GM21447 (cell line): Measurements from ENCODE around the gene TBC1D22A.
"Not testable (repeated sequence)": the region's sequence is repeated elsewhere in the genome, so short reads cannot be mapped to it uniquely, and the experiment has no call there.

Experiments used
- ATAC-seq: cut with Tn5 transposase; IDR thresholded peaks from one replicate; pipeline ENCODE4 v1.9.1; 2021; ENCODE audit not compliant: unreplicated experiment

The TBC1D22A gene, protein sequence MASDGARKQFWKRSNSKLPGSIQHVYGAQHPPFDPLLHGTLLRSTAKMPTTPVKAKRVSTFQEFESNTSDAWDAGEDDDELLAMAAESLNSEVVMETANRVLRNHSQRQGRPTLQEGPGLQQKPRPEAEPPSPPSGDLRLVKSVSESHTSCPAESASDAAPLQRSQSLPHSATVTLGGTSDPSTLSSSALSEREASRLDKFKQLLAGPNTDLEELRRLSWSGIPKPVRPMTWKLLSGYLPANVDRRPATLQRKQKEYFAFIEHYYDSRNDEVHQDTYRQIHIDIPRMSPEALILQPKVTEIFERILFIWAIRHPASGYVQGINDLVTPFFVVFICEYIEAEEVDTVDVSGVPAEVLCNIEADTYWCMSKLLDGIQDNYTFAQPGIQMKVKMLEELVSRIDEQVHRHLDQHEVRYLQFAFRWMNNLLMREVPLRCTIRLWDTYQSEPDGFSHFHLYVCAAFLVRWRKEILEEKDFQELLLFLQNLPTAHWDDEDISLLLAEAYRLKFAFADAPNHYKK

DNA sequence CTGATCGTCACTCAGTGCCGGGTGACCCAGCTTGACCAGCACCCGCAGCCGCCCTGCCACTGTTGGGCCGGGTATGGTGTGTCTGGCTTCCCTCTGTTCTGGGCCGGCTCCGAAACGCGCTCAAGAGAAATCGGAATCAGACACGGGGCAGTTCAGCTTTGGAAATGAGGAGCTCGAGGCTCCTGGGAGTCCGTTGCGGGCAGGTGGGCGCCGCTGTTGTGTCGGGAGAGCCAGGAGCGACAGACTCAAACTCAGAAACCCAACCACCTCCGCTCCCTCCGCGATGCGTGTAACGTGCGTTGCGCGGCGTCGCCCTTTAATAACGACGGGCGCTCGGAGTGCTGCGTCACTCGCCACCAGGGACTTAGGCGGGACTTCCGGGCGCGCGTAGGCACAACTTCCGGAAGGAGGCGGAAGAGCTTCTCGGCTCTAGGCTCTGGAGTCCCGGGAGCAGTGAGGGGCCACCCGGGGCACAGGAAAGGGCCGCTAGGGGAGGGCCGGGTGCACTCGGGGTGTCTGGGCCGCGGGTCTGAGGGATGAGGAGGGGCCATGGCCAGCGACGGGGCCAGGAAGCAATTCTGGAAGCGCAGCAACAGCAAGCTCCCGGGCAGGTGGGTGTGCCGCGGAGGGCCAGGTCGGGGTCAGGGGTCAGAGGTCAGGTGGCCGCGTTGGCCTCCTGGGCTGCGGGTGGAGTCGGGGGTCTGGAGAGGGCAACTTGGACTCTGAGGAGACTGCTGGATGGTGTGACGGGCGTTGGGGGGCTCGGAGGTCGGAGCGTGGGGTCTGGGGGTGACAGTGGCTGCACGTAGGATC lies at the start of gene TBC1D22A:
TSS of gene TBC1D22A (plus strand) at position 413 of the 813 bp plus-strand sequence. CDS start at position 550, 137 bp downstream.
- peak; percentile 64 for ATAC-seq

DNA sequence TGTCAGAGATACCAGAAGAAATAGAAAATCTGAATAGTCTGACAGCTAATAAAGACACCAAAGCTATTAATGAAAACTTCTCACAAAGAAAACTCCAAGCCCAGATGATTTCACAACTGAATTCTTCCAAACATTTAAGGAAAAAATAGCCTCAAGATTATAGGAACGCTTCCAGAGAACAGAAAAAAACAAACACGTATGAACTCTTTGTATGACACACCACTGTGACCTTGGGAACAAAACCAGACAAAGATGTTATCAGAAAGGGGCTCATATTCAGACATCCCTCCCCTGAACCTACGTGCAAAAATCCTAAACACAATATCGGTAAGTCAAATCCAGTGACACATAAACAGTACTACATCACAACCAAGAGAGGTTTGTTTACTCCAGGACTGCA lies 47.9 kb upstream of the TBC1D22A start:
- ATAC-seq = no peak

DNA sequence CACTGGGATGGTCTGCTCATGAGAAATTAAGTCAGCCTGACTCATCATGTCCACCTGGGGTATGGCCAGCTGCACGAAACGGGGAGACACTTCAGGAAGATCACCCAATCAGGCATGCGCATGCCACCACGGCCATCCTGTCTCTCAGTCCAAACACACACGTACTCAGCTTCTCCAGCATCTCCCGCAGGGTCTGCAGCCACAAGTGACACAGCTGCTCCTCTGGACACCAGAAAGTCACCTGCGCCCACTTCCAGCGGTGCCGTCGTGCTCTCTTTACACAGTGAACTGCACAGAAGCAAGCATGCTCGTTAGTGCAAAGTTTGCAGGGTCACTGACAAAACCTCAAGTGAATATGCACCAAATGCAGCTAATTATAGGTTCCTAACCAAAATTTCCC lies 42.5 kb upstream of the TBC1D22A start:
- no peak for ATAC-seq

DNA sequence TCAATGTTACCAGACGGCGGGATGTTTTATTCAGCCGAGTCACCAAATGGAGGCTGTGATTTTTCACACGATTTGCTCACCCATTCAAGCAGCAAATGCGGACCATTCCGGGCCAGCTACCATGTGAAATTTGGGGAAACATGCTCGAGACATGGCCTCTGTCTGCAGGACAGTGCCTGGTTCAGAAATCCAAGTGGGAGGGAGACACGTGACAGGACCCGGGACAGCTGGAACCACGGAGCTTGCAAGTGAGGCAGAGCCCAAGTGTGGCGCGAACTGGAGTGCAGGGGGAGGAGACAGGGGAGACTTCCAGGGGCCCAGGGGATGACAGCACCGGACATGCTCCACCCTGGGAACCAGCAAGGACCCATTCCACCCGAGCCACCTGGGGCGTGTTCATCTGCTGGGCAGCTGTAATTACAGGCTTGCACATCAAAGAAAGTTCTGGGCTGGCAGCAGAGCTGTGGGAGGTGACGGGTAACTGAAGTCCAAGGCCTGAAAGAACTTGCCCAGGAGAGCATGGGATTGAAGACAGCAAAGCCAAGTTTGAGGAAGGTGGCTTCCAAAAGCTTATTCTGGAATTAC lies 40.9 kb upstream of the TBC1D22A start:
- no peak for ATAC-seq

DNA sequence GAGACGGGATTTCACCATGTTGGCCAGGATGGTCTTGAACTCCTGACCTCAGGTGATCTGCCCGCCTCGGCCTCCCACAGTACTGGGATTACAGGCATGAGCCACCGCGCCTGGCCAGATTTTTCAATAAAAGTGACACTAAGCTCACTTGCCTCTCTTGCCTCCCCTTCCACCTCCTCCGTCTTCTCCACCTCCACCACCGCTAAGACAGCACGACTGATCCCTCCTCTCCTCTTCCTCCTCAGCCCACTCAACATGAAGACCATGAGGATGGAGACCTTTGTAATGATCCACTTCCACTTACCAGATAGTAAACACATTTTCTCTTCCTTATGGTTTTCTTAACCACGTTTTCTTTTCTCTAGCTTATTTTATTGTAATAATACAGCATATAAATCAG lies 38.6 kb upstream of the TBC1D22A start:
- no peak for ATAC-seq

DNA sequence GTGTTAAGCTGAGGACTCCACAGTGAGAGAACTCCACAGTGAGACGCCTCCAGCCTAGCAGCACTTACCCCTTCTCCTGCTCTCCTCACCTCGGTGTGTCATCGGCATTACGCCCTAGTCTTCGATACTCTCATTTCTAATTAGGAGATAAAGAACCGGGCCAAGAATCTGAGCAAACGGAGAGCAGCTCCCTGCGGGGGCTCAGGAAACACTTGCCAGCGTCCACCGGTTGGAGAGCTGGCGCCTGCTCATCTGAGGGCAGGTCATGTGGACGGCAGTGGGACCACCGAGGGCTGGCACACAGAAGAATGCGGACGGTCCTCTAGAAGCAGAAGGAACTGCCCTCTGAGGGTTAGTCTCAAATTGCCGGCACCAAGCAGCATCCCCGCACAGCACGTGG lies 37.4 kb upstream of the TBC1D22A start:
- no peak for ATAC-seq

DNA sequence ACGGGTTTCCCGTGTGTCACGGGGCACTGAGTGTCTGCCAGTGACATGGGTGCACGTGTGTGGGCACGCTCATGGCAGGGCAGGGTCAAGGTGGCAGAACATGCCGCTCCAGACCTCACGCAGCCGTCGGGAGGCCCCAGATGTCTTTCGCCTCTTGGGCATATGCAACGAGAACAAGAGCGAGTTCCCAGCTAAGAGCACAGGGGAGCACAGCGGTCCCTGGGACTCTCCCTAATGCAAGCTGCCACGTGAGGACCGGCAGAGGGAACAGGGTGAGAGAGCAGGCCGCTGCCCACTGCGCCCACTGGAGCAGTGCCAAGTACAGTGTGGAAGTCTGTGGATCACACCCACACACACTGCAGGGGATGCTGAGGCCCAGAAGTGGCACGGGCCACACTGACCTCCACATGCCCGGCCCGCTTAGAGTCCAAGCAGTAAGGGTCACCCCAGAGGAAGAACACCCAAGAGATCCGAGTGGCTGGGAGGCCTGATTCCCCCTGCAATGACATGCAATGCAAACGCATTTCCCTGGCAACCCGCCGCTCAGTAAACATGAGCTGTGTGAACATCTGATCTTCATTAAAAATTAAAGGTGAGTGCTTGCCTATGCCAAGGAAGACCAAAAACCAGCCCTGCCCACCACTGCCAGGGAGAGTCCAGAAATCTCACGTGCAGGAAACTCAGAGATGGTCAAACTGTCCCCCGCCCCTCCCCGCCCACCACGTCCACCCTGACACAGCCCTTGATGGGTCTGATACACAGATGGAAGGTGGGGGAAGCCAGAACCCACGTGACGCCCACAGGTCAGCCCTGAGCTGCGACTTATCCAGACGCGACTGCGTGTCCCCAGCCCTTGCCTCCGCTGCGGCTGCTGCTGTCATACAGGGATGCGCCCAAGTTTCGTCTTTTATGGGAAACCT lies 36.1 kb upstream of the TBC1D22A start:
- ATAC-seq = no peak

DNA sequence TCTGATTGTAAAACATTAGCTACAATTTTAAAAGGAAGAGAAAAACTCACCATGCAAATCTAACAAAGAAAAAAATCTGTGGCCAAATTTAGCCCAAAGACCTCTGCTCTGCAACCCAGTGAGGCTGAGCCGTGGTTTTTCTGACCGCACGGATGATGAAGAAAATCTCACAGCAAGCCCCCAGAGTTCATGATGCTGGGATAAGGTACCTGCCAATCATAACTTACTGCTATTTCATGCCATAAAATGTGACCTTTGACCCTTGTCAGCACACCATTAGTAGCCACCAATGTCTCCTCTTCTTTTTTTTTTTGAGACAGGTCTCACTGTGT lies 35.5 kb upstream of the TBC1D22A start:
- no peak for ATAC-seq

DNA sequence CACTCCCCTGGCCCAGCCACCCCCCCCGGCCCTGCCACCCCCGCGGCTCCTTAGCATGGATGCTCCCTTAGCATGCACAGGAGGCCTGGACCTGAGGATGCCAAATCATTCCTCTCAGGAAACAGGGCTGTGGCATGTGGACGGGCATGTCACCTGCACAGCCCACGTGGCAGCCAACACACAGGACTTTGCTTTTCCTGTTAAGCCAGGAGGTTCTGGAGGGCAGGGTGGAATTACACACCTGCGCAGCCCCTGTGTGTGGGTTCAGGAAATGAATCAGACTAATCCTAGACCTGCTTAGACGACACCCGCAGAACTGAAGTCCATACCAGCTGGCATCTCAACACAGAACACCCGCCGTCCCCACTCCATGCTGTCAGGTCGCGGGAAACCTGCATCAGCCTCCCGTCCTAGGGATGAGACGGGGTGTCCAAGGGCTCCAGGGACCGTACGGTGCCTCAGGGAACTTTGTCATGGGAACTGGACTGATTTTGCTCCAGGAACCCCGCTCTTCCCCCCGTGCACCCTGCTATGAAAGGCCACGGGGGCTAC lies 34.6 kb upstream of the TBC1D22A start:
- no peak for ATAC-seq

DNA sequence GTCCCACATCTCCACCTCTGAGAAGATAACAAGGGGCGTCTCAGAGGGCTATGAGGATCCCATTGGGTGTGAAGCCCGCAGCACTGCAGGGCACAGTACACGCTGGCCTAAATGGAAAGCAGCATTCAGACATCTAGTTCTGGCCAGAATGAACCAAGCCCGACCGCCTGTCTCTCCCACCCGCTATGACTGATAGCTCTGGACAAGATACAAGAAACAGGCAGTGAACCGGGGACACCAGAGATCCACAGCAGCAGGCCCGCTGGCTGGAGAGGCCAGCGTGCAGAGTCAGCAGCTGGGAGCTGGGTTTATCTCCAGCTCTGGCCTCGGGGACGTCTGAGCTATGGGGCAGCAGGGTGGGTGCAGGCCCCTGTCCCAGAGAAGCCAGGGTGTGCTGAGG lies 34.0 kb upstream of the TBC1D22A start:
- ATAC-seq = no peak

DNA sequence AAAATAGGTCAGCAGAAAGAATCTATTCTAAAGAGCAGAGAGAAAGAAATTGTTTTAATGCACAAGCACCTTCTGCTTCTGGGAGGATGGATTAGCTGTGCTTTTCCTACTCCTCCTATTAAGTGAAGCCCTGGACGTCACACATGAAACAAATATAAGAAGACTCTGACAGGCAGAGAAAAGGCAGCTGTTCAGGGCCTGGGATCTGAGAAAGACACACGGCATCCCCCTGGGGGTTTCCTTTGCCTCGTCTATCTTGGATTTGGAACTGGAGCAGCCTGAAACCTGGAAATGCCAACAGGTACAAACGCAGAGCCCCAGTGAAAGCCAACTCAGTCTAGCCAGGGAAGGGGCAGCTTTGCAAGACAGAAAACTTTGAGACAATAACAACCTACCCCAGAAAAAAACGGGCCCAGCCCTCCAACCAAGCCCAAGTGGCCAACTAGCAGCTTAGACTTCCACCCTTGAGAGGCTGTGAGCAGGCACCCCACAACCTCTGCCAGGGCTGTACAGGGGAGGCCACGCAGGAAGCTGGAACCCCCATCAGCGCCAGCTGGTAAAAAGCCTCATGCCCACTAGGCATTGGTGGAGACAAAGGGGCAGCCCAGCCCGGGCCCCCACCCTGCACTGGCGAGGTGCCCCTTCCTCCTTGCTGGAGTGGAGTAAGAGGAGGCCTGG lies 31.7 kb upstream of the TBC1D22A start:
- ATAC-seq = no peak

DNA sequence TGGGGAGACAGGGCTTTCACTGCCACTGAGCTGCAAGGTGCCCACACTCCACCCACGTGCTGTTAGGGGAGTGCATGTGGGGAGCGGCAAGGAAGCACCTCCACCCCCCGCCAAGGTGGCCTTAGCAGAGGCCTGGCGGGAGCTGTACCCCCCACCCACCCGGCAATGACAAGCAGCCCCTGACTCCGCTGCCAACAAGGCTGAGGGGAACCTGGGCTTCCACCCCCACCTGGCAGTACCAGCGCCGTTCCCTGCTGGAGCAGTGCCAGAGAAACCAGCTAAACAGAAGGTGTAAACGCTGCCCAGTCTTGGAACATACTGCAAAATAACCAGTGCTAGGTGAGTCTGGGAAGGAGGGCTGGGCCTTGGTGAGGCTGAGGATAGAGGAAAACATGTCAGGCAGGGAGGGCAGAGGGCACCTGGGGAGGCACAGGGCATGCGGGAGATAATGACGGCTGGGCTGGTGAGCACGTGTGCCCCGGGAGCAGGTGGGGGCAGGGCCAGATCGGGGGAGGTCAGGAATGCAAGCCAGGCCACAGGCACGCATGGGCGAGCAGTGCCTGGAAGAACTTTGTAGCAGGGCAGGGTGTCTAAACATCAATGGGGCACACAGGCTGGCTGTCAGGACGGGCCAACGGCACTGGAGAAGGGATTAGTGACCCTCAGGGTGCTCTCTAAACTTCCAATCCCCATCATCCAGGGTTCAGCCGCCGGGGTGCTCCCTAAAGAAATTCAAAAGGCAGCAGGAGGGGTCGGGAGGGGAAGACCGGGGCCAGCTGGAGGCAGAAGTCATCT lies 31.0 kb upstream of the TBC1D22A start:
- no peak for ATAC-seq

DNA sequence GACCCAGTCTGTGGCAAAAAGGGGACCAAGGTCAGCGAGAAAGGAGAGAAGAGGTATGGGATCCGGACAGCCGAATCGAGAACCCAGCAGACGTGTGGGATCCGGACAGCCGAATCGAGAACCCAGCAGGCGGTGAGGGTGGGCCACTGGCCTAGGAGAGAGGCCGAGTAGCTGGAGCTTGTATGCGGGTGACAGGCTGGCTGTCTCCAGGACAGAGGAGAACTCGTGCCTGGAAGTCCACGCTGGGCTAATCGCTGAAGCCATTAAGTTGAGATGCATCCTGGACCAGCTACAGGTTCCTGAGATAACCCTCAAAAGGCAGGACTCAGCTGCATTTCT lies 30.4 kb upstream of the TBC1D22A start:
- no peak for ATAC-seq

DNA sequence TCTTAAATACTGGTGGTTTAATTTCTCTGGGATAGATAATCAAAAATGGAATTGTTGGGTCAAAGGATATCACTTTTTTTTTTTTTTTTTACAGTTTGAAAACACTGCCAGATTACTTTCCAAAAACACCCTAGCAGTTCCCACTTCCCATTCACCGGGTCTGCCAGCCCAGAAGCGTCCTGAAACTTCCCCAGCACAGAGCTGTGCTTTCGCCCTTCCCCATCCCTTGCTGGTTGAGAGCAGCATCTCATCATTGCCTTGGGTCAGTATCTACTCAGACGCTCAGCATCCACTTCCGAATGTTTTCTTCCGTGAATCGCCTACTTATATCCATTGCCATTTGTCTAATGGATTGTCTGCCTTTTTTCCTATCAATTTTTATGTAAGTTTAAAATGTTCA lies 29.9 kb upstream of the TBC1D22A start:
- ATAC-seq = no peak

DNA sequence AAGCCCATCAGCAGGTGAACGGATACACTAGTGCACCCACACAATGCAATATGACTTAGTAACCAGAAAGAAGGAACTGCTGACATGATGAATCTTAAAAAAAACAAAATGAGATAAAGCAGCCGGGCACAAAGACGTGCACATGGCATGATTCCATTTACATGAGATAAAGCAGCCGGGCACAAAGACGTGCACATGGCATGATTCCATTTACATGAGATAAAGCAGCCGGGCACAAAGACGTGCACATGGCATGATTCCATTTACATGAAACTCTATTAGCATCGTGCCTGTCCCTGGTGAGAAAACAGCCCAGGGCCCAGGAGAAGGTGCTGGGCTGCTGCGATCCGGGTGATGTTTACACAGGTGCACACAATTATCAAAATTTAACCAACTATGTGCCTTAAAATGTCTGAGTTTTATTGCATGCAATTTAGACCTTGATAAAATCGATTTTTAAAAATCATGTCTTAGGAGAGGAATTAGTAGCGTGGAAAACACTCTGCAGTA lies 28.2 kb upstream of the TBC1D22A start:
- ATAC-seq = not testable (repeated sequence)

DNA sequence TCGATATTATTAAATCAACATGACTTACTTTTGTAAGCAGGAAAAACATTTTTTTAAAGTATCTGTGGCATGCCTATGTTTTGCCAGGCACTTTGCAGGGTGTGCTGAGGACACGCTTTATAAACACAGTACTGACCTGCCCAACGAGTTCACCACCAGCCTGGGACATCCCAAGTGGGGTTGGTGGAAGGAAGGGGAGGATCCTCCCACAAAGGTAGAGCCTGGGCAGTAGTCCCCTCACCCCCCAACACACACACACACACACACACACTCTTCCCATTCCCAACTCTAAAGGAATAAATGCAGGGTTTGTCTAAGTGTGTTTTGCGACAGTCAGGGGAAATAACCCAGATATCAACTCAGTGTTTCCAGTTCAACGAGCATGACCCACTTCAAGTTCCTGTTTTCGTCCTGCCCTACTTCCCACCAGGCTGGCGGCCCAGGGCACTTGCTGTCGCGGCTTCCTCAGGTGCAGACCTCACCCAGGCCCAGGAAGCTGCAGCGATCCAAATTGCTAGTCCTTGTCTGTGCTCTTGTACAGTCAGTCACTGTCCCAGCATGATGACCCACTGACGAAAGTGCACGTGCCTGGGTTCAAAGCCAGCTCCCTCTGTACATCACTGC lies 27.5 kb upstream of the TBC1D22A start:
- no peak for ATAC-seq

DNA sequence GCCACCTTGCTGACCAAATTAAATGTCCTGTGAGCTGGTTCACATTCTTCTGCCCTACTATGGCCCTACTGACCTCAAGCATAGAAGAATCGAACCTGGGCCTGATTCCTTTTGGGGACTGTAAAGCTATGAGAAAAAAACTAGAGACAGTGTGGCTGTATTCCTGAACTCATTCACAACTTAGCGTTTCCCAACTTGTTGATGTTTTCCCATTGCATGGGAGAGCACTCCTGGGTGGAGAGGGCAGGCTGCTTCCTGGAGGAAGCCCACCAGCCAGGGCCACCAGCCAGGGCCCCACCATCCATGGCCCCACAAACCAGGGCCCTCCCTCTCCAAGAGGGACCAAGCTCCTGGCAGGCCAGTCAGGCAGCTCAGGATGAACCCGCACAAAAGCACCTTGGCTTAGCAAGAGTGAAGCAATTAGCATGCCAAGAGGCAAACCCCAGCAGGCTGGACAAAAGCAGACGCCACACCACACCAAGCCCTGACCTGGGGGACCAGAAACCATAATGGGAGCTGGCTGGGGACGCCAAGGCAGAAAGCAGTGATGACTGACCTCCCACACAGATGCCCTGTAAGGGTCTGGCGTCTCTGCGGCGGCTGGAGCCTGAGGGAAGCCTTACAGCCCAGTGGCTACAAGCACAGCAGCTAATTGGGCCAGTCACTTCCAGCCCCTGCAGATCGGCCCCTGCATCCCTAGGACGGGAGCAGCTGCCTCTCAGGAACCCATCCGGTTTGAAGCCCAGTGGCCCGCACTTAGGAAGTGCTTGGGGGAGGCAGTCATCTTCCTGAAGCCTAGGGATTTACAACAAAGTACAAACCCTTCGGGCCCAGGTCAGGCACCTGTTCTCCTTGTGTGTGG lies 26.5 kb upstream of the TBC1D22A start:
- ATAC-seq = no peak

DNA sequence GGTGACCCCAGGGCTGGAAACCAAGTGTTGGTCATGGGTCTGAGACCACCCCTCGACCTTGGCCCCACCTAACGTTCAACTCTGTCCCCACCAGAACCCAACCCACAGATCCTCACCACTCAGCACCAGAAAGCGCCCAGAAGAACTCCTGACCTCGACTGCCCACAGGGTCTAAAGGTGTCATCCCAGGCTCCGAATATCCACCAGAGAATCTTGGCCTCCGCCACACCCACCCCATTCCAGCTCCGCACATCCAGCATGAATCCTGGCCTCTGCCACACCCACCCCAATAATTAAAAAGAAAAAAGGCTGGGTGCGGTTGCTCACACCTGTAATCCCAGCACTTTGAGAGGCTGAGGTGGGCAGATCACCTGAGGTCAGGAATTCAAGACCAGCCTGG lies 25.7 kb upstream of the TBC1D22A start:
- no peak for ATAC-seq
